Suprapubic skin (tissue), 3 donors: ENCODE data around the gene INTS14.

Source experiments
- CTCF ChIP-seq, 2 donors: fragments of 200-600 bp in 1 of 2; fragments of 450-650 bp in 1 of 2; sonication (generic) in 1 of 2; IDR thresholded peaks; one replicate each; pipeline ENCODE4 v1.5.1; 2016 to 2019; ENCODE audit warnings: antibody characterized with exemption in 2 of 2, mild to moderate bottlenecking in 1 of 2, moderate library complexity in 1 of 2
- EP300 ChIP-seq: sonication (generic); formaldehyde crosslinking; IDR thresholded peaks from one replicate; pipeline ENCODE4 v1.6.1; 2017; ENCODE audit warnings: antibody characterized with exemption
- POLR2A ChIP-seq, 2 donors: fragments of 450-650 bp; IDR thresholded peaks; one replicate each; pipeline ENCODE4 v1.6.1; 2017; ENCODE audit warnings: antibody characterized with exemption in 2 of 2, mild to moderate bottlenecking in 2 of 2, moderate library complexity in 2 of 2

DNA sequence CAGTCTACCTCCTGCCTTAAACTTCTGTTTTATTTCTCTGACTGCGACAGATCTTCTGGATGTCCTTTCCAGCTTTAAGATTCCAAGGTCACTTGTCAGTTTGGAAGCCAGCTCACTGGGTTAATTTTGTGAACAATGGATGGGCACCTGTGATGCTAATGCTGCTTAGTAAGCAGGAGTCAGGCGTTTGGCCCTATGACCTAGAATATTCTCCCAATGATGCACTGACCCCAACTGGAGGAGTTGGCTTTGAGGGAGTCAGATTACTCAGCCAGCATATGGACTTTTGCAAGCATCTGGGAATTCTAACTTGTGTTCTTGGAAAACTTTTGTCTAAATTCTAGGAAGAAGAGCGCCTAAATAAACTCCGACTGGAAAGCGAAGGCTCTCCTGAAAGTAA lies 52.6 kb downstream of the INTS14 start:
- TF ChIP-seq POLR2A (IDR thresholded peaks at IDR 0.05) (no peak), EP300 (no peak), CTCF (IDR thresholded peaks at IDR 0.05) (no peak)
